Muscle of leg (tissue), 11 donors: Measurements from ENCODE around the gene ARHGAP8. TPM values are rescaled to one million over a fixed set of nuclear protein-coding genes. Genes with fewer than 3 reads are reported as not detected.
A peak's percentile ranks its signal among the peaks of the same experiment; 100 is the strongest.

Experiments
- DNase-seq: peaks from one replicate; pipeline ENCODE4 v3.0.0; 2013
- H3K27ac ChIP-seq: one replicate; pipeline ENCODE4 v1.5.1; 2013; ENCODE audit warnings: mild to moderate bottlenecking, low read length, control low read depth
- H3K27me3 ChIP-seq: one replicate; pipeline ENCODE4 v1.6.1; 2013; ENCODE audit warnings: low read length; ENCODE audit not compliant: control insufficient read depth, insufficient read depth
- H3K36me3 ChIP-seq: one replicate; pipeline ENCODE4 v1.6.1; 2013; ENCODE audit warnings: low read length; ENCODE audit not compliant: control insufficient read depth, insufficient read depth
- H3K4me1 ChIP-seq: one replicate; pipeline ENCODE4 v1.6.1; 2013; ENCODE audit warnings: low read length; ENCODE audit not compliant: control insufficient read depth, insufficient read depth
- H3K4me3 ChIP-seq: one replicate; pipeline ENCODE4 v1.5.1; 2013; ENCODE audit warnings: low read length, control low read depth
- H3K9me3 ChIP-seq: replicated peaks from 2 replicates; pipeline ENCODE4 v1.6.1; 2013; ENCODE audit warnings: low read depth, low read length; ENCODE audit not compliant: control insufficient read depth
- WGBS: methylation state at CpG from one replicate; pipeline ENCODE4 v1.1.5; 2013; ENCODE audit warnings: missing lambda C conversion rate; ENCODE audit not compliant: insufficient coverage; 5-methylcytosine and 5-hydroxymethylcytosine counted together
- polyA plus RNA-seq, 8 donors: library from polyadenylated mRNA; unstranded; fragments of 120-200 nt; gene quantifications; one replicate each; pipeline versions ENCODE4 v1.2.1 to v1.2.3, GENCODE V29; 2013; ENCODE audit warnings: inconsistent platforms in 1 of 8, low replicate concordance in 1 of 8; ENCODE audit not compliant: insufficient read length in 8 of 8, insufficient read depth in 1 of 8
- total RNA-seq: library from RNA; stranded (reverse); fragments of 120-200 nt; gene quantifications from one replicate; pipeline ENCODE4 v1.2.4, GENCODE V29; 2013

Gene ARHGAP8
- total and polyA plus RNA-seq, 9 donors = 0.76 to 2.8 (median 1.1) TPM

- Histone ChIP-seq H3K36me3 (peaks cover 12% of the 10 kb centered on the region), H3K27ac (peak overlapping the region; percentile 56), H3K27me3 (no peaks in the 10 kb centered on the region), H3K4me3 (no peak overlapping the region), H3K4me1 (peaks cover 59% of the 10 kb centered on the region), H3K9me3 (no peaks in the 10 kb centered on the region)
- DNase-seq = no peak
- WGBS = 50% methylated on average over 4 of the region's 4 CpGs
Observed at GRCh38 chr22:44711241-44711560, 41.2 kb upstream of the ARHGAP8 start.

- Histone ChIP-seq H3K27ac (peak overlapping the region; percentile 92), H3K27me3 (no peaks in the 10 kb centered on the region), H3K4me3 (no peak overlapping the region), H3K4me1 (peaks cover 57% of the 10 kb centered on the region), H3K36me3 (peaks cover 17% of the 10 kb centered on the region), H3K9me3 (no peaks in the 10 kb centered on the region)
- peak; percentile 82 for DNase-seq
- WGBS = 63% methylated on average over 22 of the region's 23 CpGs
Observed at GRCh38 chr22:44711690-44712555, 40.5 kb upstream of the ARHGAP8 start.

GRCh38 chr22:44712962-44713361 is 39.4 kb upstream of the ARHGAP8 start:
- H3K36me3 ChIP-seq = peaks cover 17% of the 10 kb centered on the region
- H3K4me3 ChIP-seq = no peak overlapping the region
- H3K27ac ChIP-seq = no peak overlapping the region
- peaks cover 50% of the 10 kb centered on the region for H3K4me1 ChIP-seq
- DNase-seq = no peak
- 83% methylated on average over 6 of the region's 8 CpGs for WGBS
- H3K27me3 ChIP-seq = no peaks in the 10 kb centered on the region
- H3K9me3 ChIP-seq = no peaks in the 10 kb centered on the region

- H3K27me3 ChIP-seq = no peaks in the 10 kb centered on the region
- no peaks in the 10 kb centered on the region for H3K9me3 ChIP-seq
- peak; percentile 44 for DNase-seq
- H3K4me1 ChIP-seq = peaks cover 57% of the 10 kb centered on the region
- H3K36me3 ChIP-seq = peaks cover 17% of the 10 kb centered on the region
- H3K27ac ChIP-seq = peak overlapping the region; percentile 3
- H3K4me3 ChIP-seq = no peak overlapping the region
- 30% methylated on average over 12 of the region's 18 CpGs for WGBS
Observed at GRCh38 chr22:44714703-44715350, 37.5 kb upstream of the ARHGAP8 start.

GRCh38 chr22:44718418-44718817 is 34.0 kb upstream of the ARHGAP8 start:
- peaks cover 33% of the 10 kb centered on the region for H3K4me1 ChIP-seq
- H3K27me3 ChIP-seq = no peaks in the 10 kb centered on the region
- H3K4me3 ChIP-seq = no peak overlapping the region
- no peak overlapping the region for H3K27ac ChIP-seq
- no peak for DNase-seq
- no peaks in the 10 kb centered on the region for H3K9me3 ChIP-seq
- 80% methylated on average over 1 of the region's 3 CpGs for WGBS
- H3K36me3 ChIP-seq = peaks cover 29% of the 10 kb centered on the region

- H3K4me1 ChIP-seq = peaks cover 23% of the 10 kb centered on the region
- WGBS = 45% methylated on average over 9 of the region's 13 CpGs
- no peaks in the 10 kb centered on the region for H3K9me3 ChIP-seq
- no peak overlapping the region for H3K27ac ChIP-seq
- peaks cover 29% of the 10 kb centered on the region for H3K36me3 ChIP-seq
- H3K4me3 ChIP-seq = no peak overlapping the region
- peak; percentile 52 for DNase-seq
- H3K27me3 ChIP-seq = no peaks in the 10 kb centered on the region
Observed at GRCh38 chr22:44719586-44720368, 32.6 kb upstream of the ARHGAP8 start.

GRCh38 chr22:44721213-44721612 is 31.2 kb upstream of the ARHGAP8 start:
- Histone ChIP-seq H3K4me1 (peaks cover 17% of the 10 kb centered on the region), H3K9me3 (no peaks in the 10 kb centered on the region), H3K4me3 (no peak overlapping the region), H3K36me3 (peaks cover 27% of the 10 kb centered on the region), H3K27me3 (no peaks in the 10 kb centered on the region), H3K27ac (no peak overlapping the region)
- WGBS = 59% methylated on average over 4 of the region's 7 CpGs
- no peak for DNase-seq

GRCh38 chr22:44722611-44723010 is 29.8 kb upstream of the ARHGAP8 start:
- H3K9me3 ChIP-seq = no peaks in the 10 kb centered on the region
- peaks cover 36% of the 10 kb centered on the region for H3K36me3 ChIP-seq
- no peak for DNase-seq
- no peak overlapping the region for H3K4me3 ChIP-seq
- H3K27me3 ChIP-seq = no peaks in the 10 kb centered on the region
- 80% methylated on average over 2 of the region's 2 CpGs for WGBS
- H3K4me1 ChIP-seq = peaks cover 17% of the 10 kb centered on the region
- no peak overlapping the region for H3K27ac ChIP-seq

- WGBS = 83% methylated on average over 1 of the region's 2 CpGs
- Histone ChIP-seq H3K36me3 (peaks cover 41% of the 10 kb centered on the region), H3K27me3 (no peaks in the 10 kb centered on the region), H3K27ac (no peak overlapping the region), H3K9me3 (no peaks in the 10 kb centered on the region), H3K4me3 (no peak overlapping the region), H3K4me1 (peaks cover 25% of the 10 kb centered on the region)
- DNase-seq = no peak
Observed at GRCh38 chr22:44723801-44724200, 28.6 kb upstream of the ARHGAP8 start.

- WGBS = 69% methylated on average over 2 of the region's 6 CpGs
- no peaks in the 10 kb centered on the region for H3K27me3 ChIP-seq
Observed at GRCh38 chr22:44724416-44724815, 28.0 kb upstream of the ARHGAP8 start.

More at GRCh38 chr22:44724416-44724815, 28.0 kb upstream of the ARHGAP8 start:
- H3K27ac ChIP-seq = no peak overlapping the region
- no peaks in the 10 kb centered on the region for H3K9me3 ChIP-seq
- peaks cover 41% of the 10 kb centered on the region for H3K36me3 ChIP-seq
- DNase-seq = no peak
- peaks cover 28% of the 10 kb centered on the region for H3K4me1 ChIP-seq
- no peak overlapping the region for H3K4me3 ChIP-seq
